Measurements from ENCODE around the gene CDC14B.
"Not testable (repeated sequence)": the region's sequence is repeated elsewhere in the genome, so short reads cannot be mapped to it uniquely, and the experiment has no call there.

The CDC14B gene

GRCh38 chr9:96524764-96525163 lies 94.9 kb downstream of the CDC14B start:
- no peak for DNase-seq

GRCh38 chr9:96524045-96524444 lies 95.6 kb downstream of the CDC14B start:
- no peak for DNase-seq

GRCh38 chr9:96523374-96523773 lies 96.3 kb downstream of the CDC14B start:
- DNase-seq, result no peak

GRCh38 chr9:96522366-96522765 lies 97.3 kb downstream of the CDC14B start:
- no peak for DNase-seq

- no peak for DNase-seq
Measured at GRCh38 chr9:96519787-96520186, 99.9 kb downstream of the CDC14B start.

GRCh38 chr9:96519095-96519494 lies 100.5 kb downstream of the CDC14B start:
- no peak for DNase-seq

GRCh38 chr9:96515621-96516470 lies 103.8 kb downstream of the CDC14B start:
- no peak for DNase-seq

GRCh38 chr9:96514800-96515158 lies 104.9 kb downstream of the CDC14B start:
- DNase-seq, result no peak

- DNase-seq, result no peak
Measured at GRCh38 chr9:96514108-96514799, 105.4 kb downstream of the CDC14B start.

- DNase-seq, result no peak
Measured at GRCh38 chr9:96513622-96514021, 106.0 kb downstream of the CDC14B start.

GRCh38 chr9:96512240-96512639 lies 107.4 kb downstream of the CDC14B start:
- no peak for DNase-seq

GRCh38 chr9:96510258-96510657 lies 109.4 kb downstream of the CDC14B start:
- no peak for DNase-seq

- no peak for DNase-seq
Measured at GRCh38 chr9:96509848-96510247, 109.8 kb downstream of the CDC14B start.

GRCh38 chr9:96509026-96509425 lies 110.6 kb downstream of the CDC14B start:
- no peak for DNase-seq

GRCh38 chr9:96508227-96508940 lies 111.3 kb downstream of the CDC14B start:
- no peak for DNase-seq

- DNase-seq, result no peak
Measured at GRCh38 chr9:96505316-96505991, 114.2 kb downstream of the CDC14B start.

GRCh38 chr9:96503918-96504317 lies 115.7 kb downstream of the CDC14B start:
- no peak for DNase-seq

GRCh38 chr9:96503374-96503748 lies 116.3 kb downstream of the CDC14B start:
- DNase-seq, result not testable (repeated sequence)

GRCh38 chr9:96502539-96503373 lies 116.9 kb downstream of the CDC14B start:
- DNase-seq, result no peak

- DNase-seq, result no peak
Measured at GRCh38 chr9:96501633-96502538, 117.8 kb downstream of the CDC14B start.
